Thyroid gland (tissue), 4 donors: Measurements from ENCODE around the gene CCDC51.

ENCODE experiments used
- CTCF ChIP-seq, 6 experiments: fragments of 200-600 bp in 3 of 6; fragments of 450-650 bp in 3 of 6; sonication (generic) in 3 of 6; IDR thresholded peaks; one replicate each; pipeline ENCODE4 v1.5.1; 2016 to 2019; ENCODE audit warnings: antibody characterized with exemption in 6 of 6, mild to moderate bottlenecking in 2 of 6, inconsistent platforms in 1 of 6, moderate library complexity in 1 of 6
- POLR2A ChIP-seq, 2 donors: fragments of 450-650 bp; IDR thresholded peaks; one replicate each; pipeline ENCODE4 v1.6.1; 2017; ENCODE audit warnings: antibody characterized with exemption in 2 of 2, mild to moderate bottlenecking in 2 of 2, moderate library complexity in 1 of 2

- peak; percentile 94 to 100 (median 99) for TF ChIP-seq CTCF (IDR thresholded peaks at IDR 0.05)
- TF ChIP-seq POLR2A (IDR thresholded peaks at IDR 0.05) = peak in 1 of 2 donors; percentile 9
These were observed 4.0 kb downstream of the CCDC51 start for GRCh38 chr3:48435774-48436476.
